Brain microvascular endothelial cell (primary cell): Measurements from ENCODE around the gene GOLM1.
"Not testable (repeated sequence)": the region's sequence is repeated elsewhere in the genome, so short reads cannot be mapped to it uniquely, and the experiment has no call there.

Experiments
- DNase-seq: peaks from one replicate; pipeline ENCODE4 v3.0.0-alpha.2; 2020
- H3K27ac ChIP-seq: fragments of 250-450 bp; sonication (Bioruptor Pico); 2 replicates; pipeline ENCODE4 v1.5.1; 2020; ENCODE audit warnings: mild to moderate bottlenecking, moderate library complexity
- H3K27me3 ChIP-seq: fragments of 250-450 bp; sonication (Bioruptor Pico); replicated peaks from 2 replicates; pipeline ENCODE4 v1.5.1; 2020; ENCODE audit warnings: mild to moderate bottlenecking
- H3K36me3 ChIP-seq: fragments of 250-450 bp; sonication (Bioruptor Pico); replicated peaks from 2 replicates; pipeline ENCODE4 v1.5.1; 2020; ENCODE audit warnings: mild to moderate bottlenecking
- H3K4me3 ChIP-seq: 2 replicates; pipeline ENCODE4 v1.5.1; 2011; ENCODE audit warnings: low read depth, mild to moderate bottlenecking, control low read depth, low read length, moderate library complexity
- CTCF ChIP-seq: IDR thresholded peaks from 2 replicates; pipeline ENCODE4 v1.5.1; 2011; ENCODE audit warnings: low read depth, mild to moderate bottlenecking, moderate library complexity, low read length, control low read depth, inconsistent platforms; ENCODE audit errors: missing control alignments
- in situ Hi-C: cut with HindIII; loops from 2 replicates; pipeline ENCODE4 v1.10.0; 2017; ENCODE audit warnings: low sequenced_read_pairs, low pct_ligation_motif_present

Gene GOLM1

GRCh38 chr9:86061972-86062739 is 37.2 kb downstream of the GOLM1 start:
- in situ Hi-C loops, result no loop called here

GRCh38 chr9:86057491-86057890 is 41.9 kb downstream of the GOLM1 start:
- no peak for TF ChIP-seq CTCF
- H3K36me3 ChIP-seq, result no peaks in the 10 kb centered on the region
- no peak overlapping the region for H3K4me3 ChIP-seq
- H3K27me3 ChIP-seq, result no peaks in the 10 kb centered on the region
- no peak overlapping the region for H3K27ac ChIP-seq
- in situ Hi-C loops, result no loop called here
- DNase-seq, result no peak

More at GRCh38 chr9:86061972-86062739, 37.2 kb downstream of the GOLM1 start:
- H3K27me3 ChIP-seq, result no peaks in the 10 kb centered on the region
- H3K36me3 ChIP-seq, result peaks cover 2% of the 10 kb centered on the region
- DNase-seq, result no peak
- H3K27ac ChIP-seq, result no peak overlapping the region
- H3K4me3 ChIP-seq, result no peak overlapping the region
- TF ChIP-seq CTCF, result no peak

- in situ Hi-C loops, result no loop called here
- no peak for DNase-seq
- TF ChIP-seq CTCF, result no peak
These were observed 44.7 kb downstream of the GOLM1 start for GRCh38 chr9:86054695-86055094.

GRCh38 chr9:86052556-86053468 is 46.5 kb downstream of the GOLM1 start:
- in situ Hi-C loops, result no loop called here
- Histone ChIP-seq H3K27ac (no peak overlapping the region), H3K27me3 (no peaks in the 10 kb centered on the region), H3K36me3 (no peaks in the 10 kb centered on the region), H3K4me3 (no peak overlapping the region)
- DNase-seq, result no peak
- no peak for TF ChIP-seq CTCF

More at GRCh38 chr9:86054695-86055094, 44.7 kb downstream of the GOLM1 start:
- H3K27ac ChIP-seq, result no peak overlapping the region
- no peaks in the 10 kb centered on the region for H3K36me3 ChIP-seq
- no peaks in the 10 kb centered on the region for H3K27me3 ChIP-seq
- H3K4me3 ChIP-seq, result no peak overlapping the region

- H3K36me3 ChIP-seq, H3K27me3 ChIP-seq, H3K27ac ChIP-seq, in situ Hi-C loops, H3K4me3 ChIP-seq, DNase-seq: not testable (repeated sequence)
These were observed 51.2 kb downstream of the GOLM1 start for GRCh38 chr9:86048018-86048742.

GRCh38 chr9:86047361-86047760 is 52.0 kb downstream of the GOLM1 start:
- no peak for TF ChIP-seq CTCF
- H3K36me3 ChIP-seq, result no peaks in the 10 kb centered on the region
- H3K27ac ChIP-seq, result no peak overlapping the region
- no peak overlapping the region for H3K4me3 ChIP-seq
- in situ Hi-C loops, result no loop called here
- no peaks in the 10 kb centered on the region for H3K27me3 ChIP-seq
- DNase-seq, result no peak
